ENCODE measurements around the gene TTLL11. TPM values are rescaled to one million over a fixed set of nuclear protein-coding genes. Genes with fewer than 3 reads are reported as not detected.
A peak's percentile ranks its signal among the peaks of the same experiment; 100 is the strongest.

The TTLL11 gene
- total RNA-seq, 1 experiment from 2014 or later: 1.5 TPM

DNA sequence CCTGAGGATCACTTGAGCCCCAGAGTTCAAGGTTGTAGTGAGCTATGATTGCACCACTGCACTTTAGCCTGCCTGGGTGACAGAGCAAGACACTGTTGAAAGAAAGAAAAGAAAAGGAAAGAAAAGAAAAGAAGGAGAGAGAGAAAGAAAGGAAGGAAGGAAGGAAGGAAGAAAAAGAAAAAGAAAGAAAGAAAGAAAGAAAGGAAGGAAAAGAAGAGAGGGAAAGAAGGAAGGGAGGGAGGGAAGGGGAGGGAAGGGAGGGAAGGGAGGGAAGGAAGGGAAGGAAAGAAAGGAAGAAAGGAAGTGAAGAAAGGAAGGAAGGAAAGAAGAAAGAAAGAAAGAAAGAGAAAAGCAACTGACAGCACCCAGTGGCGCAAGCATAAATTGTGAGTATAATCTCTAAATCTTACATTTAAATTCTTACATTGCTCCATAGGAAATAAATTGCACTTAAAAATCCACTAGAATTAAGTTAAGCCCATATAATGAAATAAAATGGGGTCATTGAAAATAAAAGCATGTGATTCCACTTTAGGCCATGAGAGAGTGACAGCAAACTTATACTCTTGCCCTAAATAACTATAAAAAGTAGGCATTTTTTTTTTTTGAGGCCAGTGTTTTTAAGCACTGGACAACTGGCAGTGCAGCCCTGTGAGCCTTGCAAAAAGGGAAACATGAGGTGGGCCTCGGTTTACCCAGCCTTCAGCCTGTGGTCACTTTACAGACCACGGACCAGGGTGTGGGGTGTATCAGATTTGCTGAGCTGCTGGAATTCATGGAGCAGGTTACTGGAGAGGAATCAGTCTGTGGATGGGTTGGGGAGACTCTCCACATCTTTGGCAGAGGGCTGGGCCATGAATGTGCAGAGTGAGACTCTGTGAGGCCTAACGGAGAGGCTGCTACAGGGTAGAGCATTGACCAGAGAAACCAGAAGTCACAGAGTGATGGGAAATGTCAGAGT, 175.5 kb downstream of the TTLL11 start:
- Histone ChIP-seq H2BK120ac (ENCODE audit: low read depth, low read length, poor library complexity, severe bottlenecking) (no peak overlapping the region), H3K4ac (ENCODE audit: low read depth, low read length) (no peak overlapping the region), H4K20me1 (ENCODE audit: control insufficient read depth, insufficient read depth, insufficient read length) (no peaks in the 10 kb centered on the region), H2BK12ac (ENCODE audit: insufficient read length, low read depth, low read length) (no peak overlapping the region), H3K79me2 (ENCODE audit: insufficient read depth, low read length) (no peaks in the 10 kb centered on the region), H3K79me1 (ENCODE audit: insufficient read depth, low read depth, low read length, poor library complexity, severe bottlenecking) (no peaks in the 10 kb centered on the region), H3K4me2 (ENCODE audit: insufficient read depth, insufficient read length, low read length) (no peak overlapping the region), H3K9ac (ENCODE audit: extremely low read depth, insufficient read length, low read length) (no peak overlapping the region), H3K14ac (ENCODE audit: insufficient read depth, low read length) (no peak overlapping the region), H2BK5ac (ENCODE audit: insufficient read length, low read length) (no peak overlapping the region), H4K8ac (replicated peaks; ENCODE audit: insufficient read length, low read depth, low read length) (no peak overlapping the region), H3T11ph (ENCODE audit: low read length) (no peak overlapping the region), H2BK20ac (ENCODE audit: low read depth, low read length, poor library complexity, severe bottlenecking) (no peak overlapping the region), H3K27me3 (ENCODE audit: insufficient read depth, low read length) (no peaks in the 10 kb centered on the region), H3K18ac (ENCODE audit: insufficient read length, low read depth, low read length) (no peak overlapping the region), H3K23ac (ENCODE audit: insufficient read length, low read depth, low read length) (no peak overlapping the region), H3K56ac (ENCODE audit: insufficient read length, low read depth, low read length) (no peak overlapping the region), H3K27ac (ENCODE audit: insufficient read length, low read depth, low read length) (no peak overlapping the region), H2AK5ac (ENCODE audit: insufficient read length, low read length) (no peak overlapping the region), H3K23me2 (ENCODE audit: insufficient read length, low read depth, low read length, poor library complexity, severe bottlenecking) (no peaks in the 10 kb centered on the region), H3K9me3 (ENCODE audit: control insufficient read depth, low read depth, low read length) (no peaks in the 10 kb centered on the region), H2AFZ (ENCODE audit: low read length) (no peak overlapping the region), H3K4me1 (ENCODE audit: insufficient read depth, low read length) (no peaks in the 10 kb centered on the region), H2BK15ac (ENCODE audit: low read depth, low read length) (no peak overlapping the region), H4K91ac (ENCODE audit: insufficient read length, low read depth, low read length) (no peak overlapping the region), H4K5ac (ENCODE audit: insufficient read length, low read depth, low read length) (no peak overlapping the region)
- WGBS (ENCODE audit: extremely low coverage, insufficient read length, low lambda C conversion rate): no CpG with 5 or more reads among the region's 4 CpGs
- H3K27ac Mint-ChIP-seq: peak overlapping the region in 1 of 3 experiments; percentile 16; a peak in 1 of 7 replicates
- H3K9me3 Mint-ChIP-seq: no peaks in the 10 kb centered on the region
- DNase-seq: no peak
- H3K4me1 Mint-ChIP-seq: no peaks in the 10 kb centered on the region
- TF ChIP-seq, protein P1, sequence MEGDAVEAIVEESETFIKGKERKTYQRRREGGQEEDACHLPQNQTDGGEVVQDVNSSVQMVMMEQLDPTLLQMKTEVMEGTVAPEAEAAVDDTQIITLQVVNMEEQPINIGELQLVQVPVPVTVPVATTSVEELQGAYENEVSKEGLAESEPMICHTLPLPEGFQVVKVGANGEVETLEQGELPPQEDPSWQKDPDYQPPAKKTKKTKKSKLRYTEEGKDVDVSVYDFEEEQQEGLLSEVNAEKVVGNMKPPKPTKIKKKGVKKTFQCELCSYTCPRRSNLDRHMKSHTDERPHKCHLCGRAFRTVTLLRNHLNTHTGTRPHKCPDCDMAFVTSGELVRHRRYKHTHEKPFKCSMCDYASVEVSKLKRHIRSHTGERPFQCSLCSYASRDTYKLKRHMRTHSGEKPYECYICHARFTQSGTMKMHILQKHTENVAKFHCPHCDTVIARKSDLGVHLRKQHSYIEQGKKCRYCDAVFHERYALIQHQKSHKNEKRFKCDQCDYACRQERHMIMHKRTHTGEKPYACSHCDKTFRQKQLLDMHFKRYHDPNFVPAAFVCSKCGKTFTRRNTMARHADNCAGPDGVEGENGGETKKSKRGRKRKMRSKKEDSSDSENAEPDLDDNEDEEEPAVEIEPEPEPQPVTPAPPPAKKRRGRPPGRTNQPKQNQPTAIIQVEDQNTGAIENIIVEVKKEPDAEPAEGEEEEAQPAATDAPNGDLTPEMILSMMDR (conservative IDR thresholded peaks at IDR 0.05): no peak
- no peak overlapping the region for H3K4me3 Mint-ChIP-seq
- no peaks in the 10 kb centered on the region for H3K36me3 Mint-ChIP-seq (ENCODE audit: insufficient read depth in 1 of 3, low read depth in 3 of 3)
- peaks cover 2% of the 10 kb centered on the region; the same call in 1 of the 2 replicates for H3K27me3 Mint-ChIP-seq (ENCODE audit: low read depth)

Measured in H9 (cell line).